Parathyroid adenoma (tissue), 2 donors: ENCODE data around the gene ATOSA.

Experiments
- H2AFZ ChIP-seq: fragments of 300-600 bp; sonication (generic); one replicate; pipeline ENCODE4 v1.7.0; 2017; ENCODE audit warnings: antibody characterized with exemption, mild to moderate bottlenecking
- H3K27ac ChIP-seq: fragments of 300-600 bp; sonication (generic); one replicate; pipeline ENCODE4 v1.7.0; 2017
- H3K27me3 ChIP-seq: fragments of 300-600 bp; sonication (generic); one replicate; pipeline ENCODE4 v1.7.0; 2017; ENCODE audit warnings: low read length; ENCODE audit not compliant: control insufficient read depth, insufficient read depth
- H3K36me3 ChIP-seq: fragments of 300-600 bp; sonication (generic); one replicate; pipeline ENCODE4 v1.7.0; 2017; ENCODE audit warnings: low read length; ENCODE audit not compliant: control insufficient read depth, insufficient read depth
- H3K4me1 ChIP-seq: fragments of 300-600 bp; sonication (generic); one replicate; pipeline ENCODE4 v1.7.0; 2017; ENCODE audit warnings: control low read depth
- H3K4me2 ChIP-seq: fragments of 300-600 bp; sonication (generic); one replicate; pipeline ENCODE4 v1.7.0; 2017; ENCODE audit warnings: low read length
- H3K4me3 ChIP-seq: fragments of 300-600 bp; sonication (generic); one replicate; pipeline ENCODE4 v1.7.0; 2017; ENCODE audit warnings: low read depth, low read length
- H3K79me2 ChIP-seq: fragments of 300-600 bp; sonication (generic); one replicate; pipeline ENCODE4 v1.7.0; 2017; ENCODE audit warnings: control low read depth
- H3K9ac ChIP-seq: fragments of 300-600 bp; sonication (generic); one replicate; pipeline ENCODE4 v1.7.0; 2017; ENCODE audit warnings: mild to moderate bottlenecking
- H3K9me3 ChIP-seq: fragments of 300-600 bp; sonication (generic); one replicate; pipeline ENCODE4 v1.7.0; 2017; ENCODE audit warnings: low read length; ENCODE audit not compliant: control insufficient read depth
- TF ChIP-seq, protein P1 (sequence below): fragments of 300-600 bp; sonication (generic); IDR thresholded peaks from one replicate; pipeline ENCODE4 v1.7.0; 2017; ENCODE audit warnings: antibody characterized with exemption, mild to moderate bottlenecking
- donor health status: primary hyperparathyroidism.

The ATOSA gene

DNA sequence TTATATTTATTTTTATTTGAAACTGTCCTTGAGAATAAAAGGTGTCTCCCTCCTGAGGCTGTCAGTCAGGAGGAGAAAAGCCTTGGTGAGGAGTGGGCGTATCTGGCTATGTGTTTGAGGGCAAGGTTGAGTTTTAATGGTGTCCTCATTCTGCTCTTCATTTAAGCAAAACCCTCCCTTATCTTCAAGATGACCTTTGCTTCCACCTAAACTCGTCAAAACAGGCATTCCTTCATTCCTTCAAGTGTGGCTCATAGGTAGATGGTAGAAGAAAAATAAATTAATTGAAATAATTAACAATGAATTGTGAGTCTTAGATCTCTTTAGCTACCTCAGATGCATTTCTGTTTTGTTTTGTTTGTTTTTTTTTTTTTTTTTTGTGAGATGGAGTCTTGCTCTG lies 39.4 kb upstream of the ATOSA start:
- H3K9me3 ChIP-seq, result no peaks in the 10 kb centered on the region
- no peak overlapping the region for H3K4me2 ChIP-seq
- no peaks in the 10 kb centered on the region for H3K36me3 ChIP-seq
- H3K79me2 ChIP-seq, result no peaks in the 10 kb centered on the region
- no peaks in the 10 kb centered on the region for H3K4me1 ChIP-seq
- no peaks in the 10 kb centered on the region for H3K27me3 ChIP-seq
- no peak overlapping the region for H2AFZ ChIP-seq
- no peak overlapping the region for H3K4me3 ChIP-seq
- no peak overlapping the region for H3K27ac ChIP-seq
- TF ChIP-seq, protein P1, sequence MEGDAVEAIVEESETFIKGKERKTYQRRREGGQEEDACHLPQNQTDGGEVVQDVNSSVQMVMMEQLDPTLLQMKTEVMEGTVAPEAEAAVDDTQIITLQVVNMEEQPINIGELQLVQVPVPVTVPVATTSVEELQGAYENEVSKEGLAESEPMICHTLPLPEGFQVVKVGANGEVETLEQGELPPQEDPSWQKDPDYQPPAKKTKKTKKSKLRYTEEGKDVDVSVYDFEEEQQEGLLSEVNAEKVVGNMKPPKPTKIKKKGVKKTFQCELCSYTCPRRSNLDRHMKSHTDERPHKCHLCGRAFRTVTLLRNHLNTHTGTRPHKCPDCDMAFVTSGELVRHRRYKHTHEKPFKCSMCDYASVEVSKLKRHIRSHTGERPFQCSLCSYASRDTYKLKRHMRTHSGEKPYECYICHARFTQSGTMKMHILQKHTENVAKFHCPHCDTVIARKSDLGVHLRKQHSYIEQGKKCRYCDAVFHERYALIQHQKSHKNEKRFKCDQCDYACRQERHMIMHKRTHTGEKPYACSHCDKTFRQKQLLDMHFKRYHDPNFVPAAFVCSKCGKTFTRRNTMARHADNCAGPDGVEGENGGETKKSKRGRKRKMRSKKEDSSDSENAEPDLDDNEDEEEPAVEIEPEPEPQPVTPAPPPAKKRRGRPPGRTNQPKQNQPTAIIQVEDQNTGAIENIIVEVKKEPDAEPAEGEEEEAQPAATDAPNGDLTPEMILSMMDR, result no peak
- no peak overlapping the region for H3K9ac ChIP-seq

DNA sequence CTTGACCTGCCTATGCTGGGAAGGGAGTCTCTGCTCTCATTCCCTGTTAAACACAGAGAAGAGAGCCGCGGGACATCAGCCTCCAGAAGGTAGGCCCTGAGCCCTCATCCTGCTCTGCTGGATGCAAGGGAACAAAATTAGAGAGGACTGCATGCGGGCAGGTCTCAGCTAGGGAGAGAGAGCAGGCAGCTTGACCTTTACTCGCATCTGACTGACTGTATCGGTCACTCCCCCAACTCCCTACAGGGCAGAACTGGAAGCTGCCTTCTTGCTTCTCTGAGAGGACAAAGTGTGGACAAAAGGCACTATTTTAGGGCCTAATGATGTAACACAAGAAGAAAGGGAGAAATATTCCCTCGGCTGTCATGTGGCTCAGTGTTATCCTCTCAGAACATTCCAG lies 38.7 kb upstream of the ATOSA start:
- no peak overlapping the region for H3K27ac ChIP-seq
- H3K4me3 ChIP-seq, result no peak overlapping the region
- TF ChIP-seq, protein P1, result no peak
- H3K4me2 ChIP-seq, result no peak overlapping the region
- no peak overlapping the region for H3K9ac ChIP-seq
- no peaks in the 10 kb centered on the region for H3K4me1 ChIP-seq
- H3K9me3 ChIP-seq, result no peaks in the 10 kb centered on the region
- H2AFZ ChIP-seq, result no peak overlapping the region
- no peaks in the 10 kb centered on the region for H3K27me3 ChIP-seq
- no peaks in the 10 kb centered on the region for H3K36me3 ChIP-seq
- H3K79me2 ChIP-seq, result no peaks in the 10 kb centered on the region

DNA sequence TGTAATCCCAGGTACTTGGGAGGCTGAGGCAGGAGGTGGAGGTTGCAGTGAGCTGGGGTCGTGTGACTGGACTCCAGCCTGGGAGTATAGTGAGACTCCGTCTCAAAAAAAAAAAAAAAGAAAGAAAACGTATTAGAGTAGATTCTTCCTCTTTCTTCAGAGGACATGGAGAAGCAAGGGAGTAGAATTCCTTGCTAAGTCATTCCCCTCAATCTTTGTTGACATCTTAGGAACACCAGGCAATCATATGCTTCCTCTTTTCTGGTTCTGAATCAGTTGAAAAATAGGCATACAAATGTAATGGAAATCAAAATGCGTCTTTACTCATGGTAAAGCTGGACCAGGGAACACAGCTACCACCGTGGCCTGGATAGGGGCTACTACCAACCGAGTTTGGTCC lies 38.3 kb upstream of the ATOSA start:
- TF ChIP-seq, protein P1, result no peak
- H3K79me2 ChIP-seq, result no peaks in the 10 kb centered on the region
- no peak overlapping the region for H3K4me2 ChIP-seq
- H3K36me3 ChIP-seq, result no peaks in the 10 kb centered on the region
- H3K9ac ChIP-seq, result no peak overlapping the region
- no peak overlapping the region for H2AFZ ChIP-seq
- no peak overlapping the region for H3K27ac ChIP-seq
- no peaks in the 10 kb centered on the region for H3K9me3 ChIP-seq
- no peak overlapping the region for H3K4me3 ChIP-seq
- H3K4me1 ChIP-seq, result no peaks in the 10 kb centered on the region
- H3K27me3 ChIP-seq, result no peaks in the 10 kb centered on the region

DNA sequence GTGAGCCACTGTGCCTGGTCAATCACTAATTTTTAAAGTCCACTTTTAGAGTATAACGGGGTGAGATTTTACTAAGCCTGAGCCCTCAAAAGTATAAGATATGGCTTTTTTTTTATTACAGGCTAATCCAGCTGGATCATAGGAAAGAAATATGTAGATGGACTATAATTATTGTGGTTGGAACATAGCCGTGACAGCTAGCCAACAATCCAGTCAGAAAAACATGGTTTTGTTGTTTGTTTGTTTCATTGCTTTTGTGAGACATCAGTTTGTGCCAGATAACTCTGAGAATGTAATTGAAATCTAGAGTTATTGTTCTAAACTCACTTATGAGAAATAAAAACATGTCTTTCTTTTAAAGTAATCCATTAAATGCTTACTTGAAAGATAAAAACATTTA lies 37.3 kb upstream of the ATOSA start:
- no peak overlapping the region for H3K9ac ChIP-seq
- H3K27me3 ChIP-seq, result no peaks in the 10 kb centered on the region
- no peak overlapping the region for H2AFZ ChIP-seq
- no peaks in the 10 kb centered on the region for H3K9me3 ChIP-seq
- no peaks in the 10 kb centered on the region for H3K79me2 ChIP-seq
- no peak overlapping the region for H3K4me2 ChIP-seq
- no peaks in the 10 kb centered on the region for H3K36me3 ChIP-seq
- no peak overlapping the region for H3K27ac ChIP-seq
- H3K4me1 ChIP-seq, result no peaks in the 10 kb centered on the region
- TF ChIP-seq, protein P1, result no peak
- no peak overlapping the region for H3K4me3 ChIP-seq

DNA sequence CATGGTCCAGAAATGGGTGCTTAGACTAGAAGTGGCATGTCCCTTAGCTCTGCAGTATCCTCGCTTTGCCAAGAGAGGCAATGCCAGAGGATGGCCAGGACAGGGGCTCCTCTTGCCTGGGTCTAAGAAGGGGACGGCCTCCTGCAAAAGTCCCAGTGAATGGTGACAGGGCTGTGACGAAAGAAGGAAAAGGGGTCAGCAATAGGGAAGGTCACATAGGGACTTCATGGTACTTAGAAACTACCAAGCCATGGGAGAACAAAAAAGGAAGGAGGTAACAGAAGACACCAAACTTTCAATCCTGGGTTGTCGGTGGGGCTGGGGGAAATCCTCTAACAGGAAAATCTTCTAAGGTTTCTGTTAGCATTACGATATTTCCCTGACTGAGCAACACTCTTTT lies 36.2 kb upstream of the ATOSA start:
- Histone ChIP-seq H3K27ac (no peak overlapping the region), H3K4me2 (no peak overlapping the region), H3K9me3 (no peaks in the 10 kb centered on the region), H3K9ac (no peak overlapping the region), H2AFZ (no peak overlapping the region), H3K27me3 (no peaks in the 10 kb centered on the region), H3K36me3 (no peaks in the 10 kb centered on the region), H3K4me3 (no peak overlapping the region), H3K4me1 (no peaks in the 10 kb centered on the region), H3K79me2 (no peaks in the 10 kb centered on the region)
- TF ChIP-seq, protein P1, result no peak
